Adrenal gland (tissue), 12 donors: ENCODE data around the gene KAZN. TPM values are rescaled to one million over a fixed set of nuclear protein-coding genes. Genes with fewer than 3 reads are reported as not detected.

Experiments used
- DNase-seq, 7 donors: peaks; one replicate each; pipeline ENCODE4 v3.0.0-alpha.2; 2019 to 2020
- H3K27ac ChIP-seq, 5 donors: fragments of 200-600 bp; sonication (generic) in 4 of 5; 1 replicate in 3 of 5; 2 replicates in 2 of 5; pipeline versions ENCODE4 v1.5.1 to v1.8.0; 2016 to 2020; ENCODE audit warnings: mild to moderate bottlenecking in 1 of 5
- H3K27me3 ChIP-seq: fragments of 200-600 bp; 2 replicates; pipeline ENCODE4 v1.8.0; 2021
- H3K36me3 ChIP-seq, 2 donors: fragments of 200-600 bp; replicated peaks in 1 of 2; 1 replicate in 1 of 2; 2 replicates in 1 of 2; pipeline versions ENCODE4 v1.5.1 to v1.8.0; 2018 to 2022
- H3K4me1 ChIP-seq, 2 donors: fragments of 200-600 bp; replicated peaks in 1 of 2; 1 replicate in 1 of 2; 2 replicates in 1 of 2; pipeline versions ENCODE4 v1.5.1 to v1.8.0; 2018 to 2021
- H3K4me3 ChIP-seq, 4 donors: fragments of 200-600 bp; sonication (generic) in 3 of 4; one replicate each; pipeline ENCODE4 v1.5.1; 2016 to 2018
- H3K9me3 ChIP-seq, 3 donors: fragments of 200-600 bp; sonication (generic) in 1 of 3; replicated peaks in 1 of 3; 1 replicate in 2 of 3; 2 replicates in 1 of 3; pipeline versions ENCODE4 v1.5.1 to v1.8.0; 2016 to 2021
- POLR2A ChIP-seq, 2 donors: fragments of 450-650 bp; IDR thresholded peaks; one replicate each; pipeline ENCODE4 v1.6.1; 2017; ENCODE audit warnings: antibody characterized with exemption in 2 of 2, mild to moderate bottlenecking in 2 of 2, moderate library complexity in 1 of 2
- WGBS, 4 donors: extraction: QIAGEN DNeasy Blood & Tissue Kit in 2 of 4; methylation state at CpG; one replicate each; pipeline versions ENCODE4 v1.1.5 to v1.1.7; 2013 to 2017; 5-methylcytosine and 5-hydroxymethylcytosine counted together
- intact Hi-C, 2 donors: fragments of 100-400 bp; cut with DNase I; formaldehyde crosslinking; loops; one replicate each; pipeline versions ENCODE4 v1.14.1 to v1.15.0; 2022 to 2023
- polyA plus RNA-seq, 3 donors: library from polyadenylated mRNA; stranded (reverse); fragments of 200-250 nt in 2 of 3; fragments of 350-450 nt in 1 of 3; fragmentation: Illumina TruSeq in 1 of 3; extraction: RNeasy Lipid Tissue Mini Kit (QIAGEN cat#74804) in 1 of 3; gene quantifications; one replicate each; pipeline ENCODE4 v1.2.3, GENCODE V29; 2013 to 2014
- total RNA-seq, 9 donors: library from RNA; depleted of rRNA in 4 of 9; stranded (reverse); fragments of >200 nt in 4 of 9; fragments of 120-200 nt in 1 of 9; fragmentation: NEBNext Ultra II Directional in 1 of 9; extraction: Animal tissue kit (Norgen Biotek cat#: 25700) in 1 of 9; gene quantifications; one replicate each; pipeline versions ENCODE4 v1.1.0 to v1.2.4, GENCODE V29; 2013 to 2023
- TF ChIP-seq, protein P1 (sequence below), 6 experiments: fragments of 450-650 bp in 4 of 6; fragments of 200-600 bp in 2 of 6; sonication (generic) in 1 of 6; IDR thresholded peaks; 1 replicate in 5 of 6; 2 replicates in 1 of 6; pipeline versions ENCODE4 v1.5.1 to v1.8.0; 2016 to 2021; ENCODE audit warnings: antibody characterized with exemption in 6 of 6, mild to moderate bottlenecking in 2 of 6, moderate library complexity in 1 of 6
- donor health status: healthy with polysubstance abuse.
- donor health status: Bipolar disorder and iron deficiency.
- donor health status: DM: yes; HTN: yes; CAD: no.
- donor health status: DM: no; HTN: no; CAD: no.
- donor health status: DM: no; HTN: no; CAD: no.
- donor health status: DM: yes; HTN: yes; CAD: no.

KAZN gene
- total and polyA plus RNA-seq, 12 donors = 5.9 to 63.4 (median 29.5) TPM

DNA sequence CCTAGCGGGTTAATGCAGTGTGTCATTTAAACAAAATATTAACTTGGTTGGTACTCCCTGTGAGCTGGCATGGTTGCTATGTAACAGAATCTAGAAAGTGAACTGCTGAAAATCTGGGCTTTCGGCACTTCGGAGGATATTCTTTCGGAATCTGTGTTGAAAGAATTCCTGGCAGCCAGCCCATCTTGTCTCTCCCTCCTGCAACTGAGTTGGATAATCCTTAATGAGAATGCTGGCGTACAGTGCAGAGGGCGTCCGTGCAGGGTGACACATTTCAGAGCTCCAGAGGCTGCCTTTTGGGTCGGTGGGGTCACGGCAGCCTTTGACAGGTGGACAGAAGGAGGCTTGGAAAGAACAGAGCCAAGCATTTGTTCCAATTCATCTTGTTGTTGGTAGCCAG lies 3.7 kb downstream of the KAZN start:
- no peaks in the 10 kb centered on the region for H3K36me3 ChIP-seq
- 48 to 75% (median 58%) methylated on average over 9 of the region's 9 CpGs for WGBS, 4 donors
- H3K27me3 ChIP-seq = peaks cover 24% of the 10 kb centered on the region
- H3K9me3 ChIP-seq = no peaks in the 10 kb centered on the region
- H3K4me1 ChIP-seq = no peaks in the 10 kb centered on the region
- H3K27ac ChIP-seq = no peak overlapping the region
- intact Hi-C loops = no loop called here
- peak in 6 of 7 donors; percentile 30 to 65 (median 51) for DNase-seq
- no peak overlapping the region for H3K4me3 ChIP-seq
- TF ChIP-seq, protein P1, sequence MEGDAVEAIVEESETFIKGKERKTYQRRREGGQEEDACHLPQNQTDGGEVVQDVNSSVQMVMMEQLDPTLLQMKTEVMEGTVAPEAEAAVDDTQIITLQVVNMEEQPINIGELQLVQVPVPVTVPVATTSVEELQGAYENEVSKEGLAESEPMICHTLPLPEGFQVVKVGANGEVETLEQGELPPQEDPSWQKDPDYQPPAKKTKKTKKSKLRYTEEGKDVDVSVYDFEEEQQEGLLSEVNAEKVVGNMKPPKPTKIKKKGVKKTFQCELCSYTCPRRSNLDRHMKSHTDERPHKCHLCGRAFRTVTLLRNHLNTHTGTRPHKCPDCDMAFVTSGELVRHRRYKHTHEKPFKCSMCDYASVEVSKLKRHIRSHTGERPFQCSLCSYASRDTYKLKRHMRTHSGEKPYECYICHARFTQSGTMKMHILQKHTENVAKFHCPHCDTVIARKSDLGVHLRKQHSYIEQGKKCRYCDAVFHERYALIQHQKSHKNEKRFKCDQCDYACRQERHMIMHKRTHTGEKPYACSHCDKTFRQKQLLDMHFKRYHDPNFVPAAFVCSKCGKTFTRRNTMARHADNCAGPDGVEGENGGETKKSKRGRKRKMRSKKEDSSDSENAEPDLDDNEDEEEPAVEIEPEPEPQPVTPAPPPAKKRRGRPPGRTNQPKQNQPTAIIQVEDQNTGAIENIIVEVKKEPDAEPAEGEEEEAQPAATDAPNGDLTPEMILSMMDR (IDR thresholded peaks at IDR 0.05) = no peak

- H3K4me3 ChIP-seq = no peak overlapping the region
- H3K36me3 ChIP-seq = no peaks in the 10 kb centered on the region
- peaks cover 11% of the 10 kb centered on the region for H3K27me3 ChIP-seq
- H3K9me3 ChIP-seq = no peaks in the 10 kb centered on the region
- no peak for TF ChIP-seq POLR2A (IDR thresholded peaks at IDR 0.05)
- TF ChIP-seq, protein P1 (IDR thresholded peaks at IDR 0.05) = no peak
- intact Hi-C loops = no loop called here
- no peak overlapping the region for H3K27ac ChIP-seq
- no peaks in the 10 kb centered on the region for H3K4me1 ChIP-seq
- DNase-seq = no peak
- WGBS, 4 donors = 85 to 95% (median 88%) methylated on average over 2 of the region's 2 CpGs
Measured at GRCh38 chr1:14603645-14604044, 5.2 kb downstream of the KAZN start.

DNA sequence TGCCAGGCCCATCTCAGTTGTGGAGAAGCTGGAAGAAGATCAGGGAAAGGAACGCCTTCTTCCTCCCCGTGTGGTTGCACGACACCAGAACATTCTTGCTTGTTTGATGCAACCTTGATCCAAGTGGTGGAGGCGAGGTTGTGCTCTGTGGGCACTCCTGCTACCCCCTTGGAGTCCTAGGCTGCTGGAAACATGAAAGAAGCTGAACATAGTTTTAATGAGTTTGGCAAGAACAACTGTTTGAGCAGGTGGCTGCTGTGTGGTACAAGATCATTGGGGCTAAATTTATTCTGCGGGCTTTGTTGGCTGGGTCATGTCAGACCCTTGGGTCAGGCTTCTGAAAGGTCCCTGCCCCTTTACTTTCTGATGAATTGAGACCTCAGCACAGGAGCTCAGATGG lies 5.9 kb downstream of the KAZN start:
- no peak overlapping the region for H3K4me3 ChIP-seq
- TF ChIP-seq, protein P1 (IDR thresholded peaks at IDR 0.05) = no peak
- TF ChIP-seq POLR2A (IDR thresholded peaks at IDR 0.05) = no peak
- DNase-seq = no peak
- no peaks in the 10 kb centered on the region for H3K36me3 ChIP-seq
- no peaks in the 10 kb centered on the region for H3K4me1 ChIP-seq
- WGBS, 4 donors = 87 to 100% (median 93%) methylated on average over 5 of the region's 5 CpGs
- H3K27ac ChIP-seq = no peak overlapping the region
- no peaks in the 10 kb centered on the region for H3K9me3 ChIP-seq
- intact Hi-C loops = no loop called here
- peaks cover 4% of the 10 kb centered on the region for H3K27me3 ChIP-seq

GRCh38 chr1:14605945-14606344 lies 7.5 kb downstream of the KAZN start:
- Histone ChIP-seq H3K36me3 (no peaks in the 10 kb centered on the region), H3K4me3 (no peak overlapping the region), H3K4me1 (no peaks in the 10 kb centered on the region), H3K27me3 (no peaks in the 10 kb centered on the region), H3K27ac (no peak overlapping the region), H3K9me3 (no peaks in the 10 kb centered on the region)
- intact Hi-C loops = no loop called here
- no peak for DNase-seq
- TF ChIP-seq, protein P1 (IDR thresholded peaks at IDR 0.05) = no peak
- whole genome bisulfite sequencing, 4 donors = 87 to 100% (median 97%) methylated on average over 1 of the region's 1 CpG
